Measurements from ENCODE around the gene MAP3K20.
"Not testable (repeated sequence)": the region's sequence is repeated elsewhere in the genome, so short reads cannot be mapped to it uniquely, and the experiment has no call there.

The MAP3K20 gene

DNA sequence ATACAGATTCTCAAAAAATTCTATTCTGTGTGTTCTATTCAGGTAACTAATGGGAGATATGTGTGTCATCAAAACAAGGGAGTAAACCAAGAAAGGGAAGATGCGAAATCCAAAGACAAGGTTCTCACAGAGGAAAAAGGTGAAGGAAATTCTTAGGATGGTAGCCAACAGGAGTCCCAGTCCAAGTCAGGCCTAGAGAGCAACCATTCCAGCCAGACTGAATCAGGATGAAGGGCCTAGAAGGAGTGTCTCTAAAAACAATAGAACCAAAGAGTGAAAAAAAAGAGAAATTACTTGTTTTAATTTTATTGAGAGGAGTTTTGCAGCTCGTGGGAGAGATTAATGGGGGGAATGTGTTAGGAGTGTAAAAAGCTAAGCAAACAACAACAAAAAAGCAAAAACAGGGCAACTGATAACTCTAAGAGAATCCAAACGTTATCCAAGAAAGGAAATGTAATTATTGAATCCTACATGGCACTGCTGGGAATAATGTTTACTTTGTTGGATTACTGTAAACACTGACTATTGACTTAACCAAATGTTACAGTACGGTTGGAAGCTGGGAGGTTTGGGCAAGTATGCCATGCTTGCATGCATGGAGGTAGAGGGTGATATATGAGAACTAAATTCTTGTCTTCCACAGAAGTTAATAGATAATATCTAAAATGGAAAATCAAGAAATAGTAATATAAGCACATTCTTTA lies 12.3 kb downstream of the MAP3K20 start:
- no peak for DNase-seq (ENCODE audit: low read depth)

DNA sequence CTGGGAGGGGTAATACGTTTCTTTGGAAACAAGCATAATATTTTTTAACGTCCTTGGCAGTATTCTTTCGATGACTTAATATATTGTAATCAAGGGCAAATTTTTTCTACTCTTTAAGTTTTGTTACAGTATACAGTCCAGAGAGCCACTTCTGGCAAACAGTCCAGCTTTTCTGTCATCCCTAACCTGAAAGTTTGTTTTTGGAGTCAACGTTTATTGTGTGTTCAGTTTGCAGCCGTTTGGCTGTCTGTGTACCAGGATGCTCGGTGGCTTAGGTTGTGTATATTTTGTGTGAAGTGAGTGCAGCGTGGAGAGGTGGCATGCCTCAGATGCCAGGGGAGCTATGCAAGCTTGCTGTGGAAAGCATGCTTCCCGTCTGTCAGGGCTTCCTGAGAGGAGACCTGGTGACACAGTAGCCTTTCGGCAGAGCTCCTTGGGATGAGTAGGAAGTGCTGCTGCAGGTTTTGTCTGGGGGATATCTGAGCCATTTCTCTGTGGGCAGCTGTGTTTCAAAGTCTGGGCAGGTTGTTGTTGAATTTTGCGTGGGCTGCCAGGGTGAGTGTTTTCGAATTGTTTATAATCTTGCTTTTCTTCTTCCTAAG lies 14.7 kb downstream of the MAP3K20 start:
- peak; percentile 81 for DNase-seq (ENCODE audit: low read depth)

DNA sequence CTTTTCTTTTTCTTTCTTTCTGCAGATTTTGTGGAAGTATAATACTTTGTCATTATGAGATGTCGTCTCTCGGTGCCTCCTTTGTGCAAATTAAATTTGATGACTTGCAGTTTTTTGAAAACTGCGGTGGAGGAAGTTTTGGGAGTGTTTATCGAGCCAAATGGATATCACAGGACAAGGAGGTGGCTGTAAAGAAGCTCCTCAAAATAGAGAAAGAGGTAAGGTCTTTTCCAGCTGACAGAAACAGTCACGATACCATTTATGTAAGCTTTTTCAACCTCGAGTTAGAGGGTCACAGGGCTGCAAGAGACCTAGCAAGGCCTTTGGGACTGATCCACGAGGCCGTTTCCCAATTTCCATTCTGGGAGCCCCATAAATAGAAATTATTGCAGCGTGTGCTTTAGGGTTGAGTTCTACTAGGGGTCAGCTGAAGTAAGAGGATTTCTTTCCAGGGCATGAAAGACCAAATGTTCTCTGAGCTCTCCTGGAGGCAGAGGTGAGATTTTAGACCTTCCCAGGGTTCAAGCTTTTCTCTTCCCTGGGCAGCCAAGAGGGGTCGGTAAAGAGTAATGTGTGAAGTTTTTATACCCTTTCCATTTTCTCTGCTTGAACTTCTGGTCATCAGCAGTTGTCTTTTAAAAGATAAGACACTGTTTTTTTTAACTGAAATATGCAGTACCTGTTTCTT lies 15.5 kb downstream of the MAP3K20 start:
- no peak for DNase-seq (ENCODE audit: low read depth)

DNA sequence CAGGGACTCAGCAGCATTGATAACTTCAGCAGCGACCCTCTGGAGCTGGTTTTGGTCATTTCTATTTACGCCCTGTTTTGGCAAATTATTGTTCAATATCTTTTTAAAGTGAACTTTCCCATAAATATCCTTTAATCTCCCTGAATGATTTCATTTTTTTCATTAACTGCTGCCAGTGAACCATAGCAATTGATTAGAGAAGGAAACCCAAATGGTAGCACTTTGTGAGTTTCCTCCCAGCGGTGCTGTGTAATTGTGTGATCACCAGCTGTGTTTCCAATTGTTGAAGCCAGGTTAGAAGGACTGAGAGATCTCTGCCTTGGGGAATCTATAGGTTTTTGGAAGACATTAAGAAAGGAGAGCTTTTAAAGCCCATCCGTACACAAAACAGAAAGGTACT lies 16.3 kb downstream of the MAP3K20 start:
- DNase-seq (ENCODE audit: low read depth) = no peak

DNA sequence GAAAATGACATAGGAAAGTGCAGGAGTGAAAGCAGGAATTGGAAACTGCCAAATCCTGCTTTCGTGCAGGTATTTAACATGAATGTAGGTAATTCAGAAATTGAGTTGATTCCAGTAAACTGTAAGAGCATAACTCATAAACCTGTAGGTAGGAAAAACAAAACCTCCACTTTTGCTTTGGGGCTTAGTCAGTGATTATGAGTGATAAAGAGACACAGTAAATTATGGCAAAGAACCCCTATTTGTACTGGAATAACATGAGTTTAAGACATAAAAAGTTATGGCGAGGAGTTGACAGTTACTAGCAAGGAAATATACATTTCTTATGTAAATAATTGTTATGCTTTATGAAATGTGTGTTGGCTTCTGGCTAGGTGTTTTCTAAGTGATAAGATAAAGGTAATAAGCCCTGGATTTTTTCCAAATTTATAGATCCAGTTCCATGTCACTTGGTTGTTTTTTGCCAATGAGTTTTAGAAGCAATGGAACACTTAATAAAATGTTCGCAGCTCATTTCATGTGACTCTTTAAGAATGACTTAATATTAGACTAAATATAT lies 17.3 kb downstream of the MAP3K20 start:
- no peak for DNase-seq (ENCODE audit: low read depth)

DNA sequence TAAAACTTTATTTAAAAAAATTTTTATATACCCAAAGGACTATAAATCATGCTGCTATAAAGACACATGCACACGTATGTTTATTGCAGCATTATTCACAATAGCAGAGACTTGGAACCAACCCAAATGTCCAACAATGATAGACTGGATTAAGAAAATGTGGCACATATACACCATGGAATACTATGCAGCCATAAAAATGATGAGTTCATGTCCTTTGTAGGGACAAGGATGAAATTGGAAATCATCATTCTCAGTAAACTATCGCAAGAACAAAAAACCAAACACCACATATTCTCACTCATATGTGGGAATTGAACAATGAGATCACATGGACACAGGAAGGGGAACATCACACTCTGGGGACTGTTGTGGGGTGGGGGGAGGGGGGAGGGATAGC lies 18.0 kb downstream of the MAP3K20 start:
- not testable (repeated sequence) for DNase-seq (ENCODE audit: low read depth)

DNA sequence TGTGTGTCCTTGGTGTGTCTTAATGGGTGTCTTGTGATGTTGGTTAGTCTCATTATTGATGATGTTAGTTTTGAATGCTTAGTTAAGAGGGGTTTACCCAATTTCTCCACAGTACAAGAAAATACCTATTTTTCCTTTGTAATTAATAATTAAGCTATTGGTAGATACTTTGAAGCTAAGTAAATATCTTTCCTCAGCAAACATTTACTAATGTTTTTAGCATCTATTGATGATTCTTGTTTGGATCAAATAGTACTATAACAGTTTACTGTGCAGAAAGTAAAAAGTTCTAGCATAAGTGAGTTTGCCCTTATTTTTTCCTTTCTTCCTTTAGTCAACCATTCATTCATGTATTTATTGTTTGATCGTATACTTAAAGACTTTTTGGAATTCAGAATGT lies 19.1 kb downstream of the MAP3K20 start:
- no peak for DNase-seq (ENCODE audit: low read depth)

DNA sequence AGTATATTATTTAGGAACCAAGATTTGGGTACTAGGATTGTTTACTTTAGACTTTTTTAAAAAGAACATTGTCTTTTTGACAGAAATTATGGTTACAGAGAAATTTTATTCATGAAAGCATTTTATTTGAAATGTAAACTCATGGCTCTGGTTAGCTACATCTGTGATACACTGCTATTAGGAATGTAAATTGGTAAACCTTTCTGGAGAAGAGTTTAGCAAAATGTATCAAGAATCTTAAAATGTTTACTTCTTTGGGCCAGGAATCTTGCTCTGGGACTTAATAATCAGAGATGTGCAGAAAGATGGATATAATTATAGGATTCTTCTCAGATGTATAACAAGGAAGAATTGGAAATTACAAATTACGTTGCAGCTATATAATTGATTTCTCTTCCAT lies 19.7 kb downstream of the MAP3K20 start:
- DNase-seq (ENCODE audit: low read depth) = no peak

DNA sequence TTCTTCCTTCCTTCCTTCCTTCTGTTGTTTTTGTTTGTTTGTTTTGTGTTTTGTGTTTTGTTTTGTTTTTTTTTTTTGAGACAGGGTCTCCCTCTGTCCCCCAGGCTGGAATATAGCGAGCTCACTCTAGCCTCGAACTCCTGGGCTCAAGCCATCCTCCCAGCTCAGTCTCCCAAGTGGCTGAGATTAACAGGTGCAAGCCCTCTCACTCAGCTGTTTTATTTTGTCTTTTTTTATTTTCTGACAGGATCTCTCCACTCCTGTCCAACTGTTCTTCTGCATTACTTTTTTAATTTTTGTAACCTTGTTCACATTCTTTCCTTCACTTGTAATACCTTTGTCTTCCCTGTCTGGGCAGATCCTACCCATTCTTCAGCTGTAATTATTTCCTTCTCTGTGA lies 23.6 kb downstream of the MAP3K20 start:
- DNase-seq (ENCODE audit: low read depth) = no peak

DNA sequence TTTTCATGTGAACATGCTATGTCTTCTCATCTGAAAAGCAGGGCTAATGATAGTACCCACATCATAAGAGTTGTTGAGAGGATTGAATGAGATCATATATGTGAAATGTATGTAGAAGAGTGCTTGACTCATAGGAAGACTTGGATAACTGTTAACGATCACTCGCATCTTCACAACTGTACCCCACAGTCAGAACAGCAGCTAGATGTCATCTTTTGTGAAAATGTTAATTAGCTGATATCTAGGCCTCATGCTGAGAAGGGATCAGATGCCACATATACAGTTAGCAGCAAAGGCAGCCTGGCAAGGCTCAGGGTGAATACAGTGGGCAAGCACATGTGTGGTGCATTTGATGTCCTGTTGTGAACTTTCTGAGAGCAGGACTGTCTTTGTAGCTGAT lies 24.2 kb downstream of the MAP3K20 start:
- DNase-seq (ENCODE audit: low read depth) = no peak

DNA sequence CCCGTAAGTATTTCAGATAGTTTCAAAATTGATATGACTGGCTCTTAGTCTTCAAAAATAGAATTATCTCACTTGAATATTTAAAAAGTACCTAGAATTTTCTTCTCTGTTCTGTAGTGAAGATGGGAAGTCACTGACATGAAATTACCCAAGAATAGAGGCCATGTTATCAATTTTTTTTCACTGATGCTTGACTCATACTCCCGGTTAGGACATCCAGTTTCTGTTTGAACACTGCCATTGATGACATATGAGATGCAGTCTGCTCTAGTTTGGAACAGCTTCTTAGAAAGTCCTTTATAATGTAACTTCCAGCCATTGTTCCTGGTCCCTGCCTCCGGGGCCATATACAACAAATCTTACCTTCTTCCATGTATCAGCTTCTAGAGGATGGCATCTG lies 26.0 kb downstream of the MAP3K20 start:
- DNase-seq (ENCODE audit: low read depth) = no peak

DNA sequence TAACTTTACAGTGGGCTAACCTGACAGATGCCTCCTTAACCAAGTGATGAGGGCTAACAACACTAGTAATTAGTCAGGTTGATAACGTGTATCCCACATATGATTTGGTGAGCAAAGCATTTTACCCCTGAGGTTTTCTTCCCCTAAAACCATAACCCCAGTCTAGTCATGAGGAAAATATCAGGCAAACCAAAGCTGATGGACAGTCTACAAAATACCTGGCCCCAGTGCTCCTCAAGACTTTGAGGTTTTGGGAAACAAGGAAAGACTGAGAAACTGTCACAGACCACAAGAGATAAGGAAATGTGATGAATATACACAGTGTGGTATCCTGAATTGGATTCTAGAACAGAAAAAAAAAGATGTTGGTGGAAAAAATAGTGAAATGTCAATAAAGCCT lies 28.5 kb downstream of the MAP3K20 start:
- DNase-seq (ENCODE audit: low read depth) = no peak

DNA sequence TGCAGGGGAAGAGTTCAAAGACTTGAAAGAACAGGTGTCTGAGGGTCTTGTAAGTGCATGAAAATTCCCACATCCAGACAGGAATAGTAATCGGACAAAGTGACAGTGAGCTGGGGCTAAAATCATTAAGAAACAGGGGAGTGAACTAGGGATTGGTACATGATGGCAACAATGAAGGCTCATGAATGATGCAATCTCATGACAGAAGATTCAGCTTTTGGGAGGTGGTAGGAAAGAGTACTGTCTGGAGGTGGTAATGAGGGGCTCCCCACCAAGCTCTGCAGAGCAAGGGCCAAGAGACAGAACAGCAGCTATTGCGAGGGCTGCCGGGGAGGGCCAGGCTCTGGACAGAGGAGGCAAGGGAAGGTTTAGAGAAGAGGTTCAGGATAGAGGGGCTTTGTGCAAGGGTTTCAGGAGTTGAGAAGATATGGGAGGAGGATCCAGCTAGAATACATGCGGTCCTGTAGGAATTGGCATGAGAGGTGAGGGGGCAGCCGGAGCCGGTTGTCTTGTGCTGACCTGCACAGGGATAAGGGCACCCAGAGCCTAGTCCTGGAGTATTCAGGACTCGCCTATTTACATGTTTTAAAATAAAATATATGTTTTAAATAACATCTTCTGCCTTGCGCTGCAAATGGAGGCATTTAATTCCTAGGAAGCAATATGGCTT lies 31.4 kb downstream of the MAP3K20 start:
- DNase-seq (ENCODE audit: low read depth) = no peak

DNA sequence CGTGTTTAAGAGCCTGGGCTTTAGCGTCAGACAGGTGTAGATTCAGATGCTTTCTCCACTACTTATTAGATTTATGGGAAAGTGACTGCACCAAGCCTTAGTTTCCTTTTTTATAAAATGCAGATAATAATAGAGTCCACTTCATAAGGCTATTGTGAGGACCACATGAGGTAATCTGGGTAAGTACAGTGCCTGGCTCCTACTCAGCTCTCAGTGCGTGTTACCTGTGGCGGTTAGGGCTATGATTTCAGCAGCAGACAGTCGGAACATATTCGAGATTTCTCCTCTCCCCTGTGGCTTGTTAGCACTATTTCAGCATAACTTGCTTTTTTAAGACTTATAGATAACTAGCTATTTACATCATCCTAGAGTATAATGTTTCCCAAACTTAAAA lies 32.0 kb downstream of the MAP3K20 start:
- no peak for DNase-seq (ENCODE audit: low read depth)

DNA sequence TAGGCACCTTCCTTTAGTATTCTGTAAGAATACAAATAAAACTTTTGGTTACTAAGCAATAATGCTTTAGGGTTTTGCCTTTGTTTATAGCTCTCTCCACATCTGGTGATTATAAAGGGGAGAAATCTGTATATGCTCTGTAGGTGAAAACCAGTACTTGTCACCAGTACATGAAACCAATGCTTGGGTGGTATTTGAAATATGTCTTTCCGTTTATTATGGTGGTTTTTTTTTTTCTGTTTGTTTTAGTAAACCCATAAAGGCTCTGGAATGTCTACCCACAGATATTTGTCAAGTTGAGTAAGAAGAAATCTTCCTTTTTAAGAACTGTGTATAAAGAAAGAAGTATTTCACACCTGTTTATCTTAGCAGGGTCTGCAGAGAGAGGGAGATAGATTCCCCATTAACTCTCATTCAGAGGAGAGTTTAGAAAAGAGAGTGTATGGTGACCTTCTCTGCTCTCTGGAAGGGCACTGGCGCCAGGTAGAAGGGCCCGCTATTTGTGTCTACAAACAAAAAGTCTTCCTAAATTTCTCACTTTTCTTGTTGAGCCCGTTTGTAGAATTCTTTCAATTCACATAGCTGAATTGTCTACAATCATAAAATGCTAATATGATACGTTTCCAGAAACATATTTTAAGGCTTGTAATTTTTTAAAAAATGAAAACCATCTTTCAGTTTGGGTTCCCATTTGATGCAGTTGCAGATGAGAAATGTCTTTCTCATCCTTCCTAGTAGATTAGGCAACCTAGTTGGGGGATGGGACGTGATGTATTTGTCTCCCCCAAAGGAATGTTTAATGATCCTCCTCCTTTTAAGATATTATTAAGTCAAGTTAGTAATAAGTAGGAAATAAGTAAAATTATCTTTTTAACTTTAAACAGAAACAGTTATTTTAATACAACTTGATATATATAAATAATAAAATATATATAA lies 33.9 kb downstream of the MAP3K20 start:
- DNase-seq (ENCODE audit: low read depth) = peak; percentile 91

DNA sequence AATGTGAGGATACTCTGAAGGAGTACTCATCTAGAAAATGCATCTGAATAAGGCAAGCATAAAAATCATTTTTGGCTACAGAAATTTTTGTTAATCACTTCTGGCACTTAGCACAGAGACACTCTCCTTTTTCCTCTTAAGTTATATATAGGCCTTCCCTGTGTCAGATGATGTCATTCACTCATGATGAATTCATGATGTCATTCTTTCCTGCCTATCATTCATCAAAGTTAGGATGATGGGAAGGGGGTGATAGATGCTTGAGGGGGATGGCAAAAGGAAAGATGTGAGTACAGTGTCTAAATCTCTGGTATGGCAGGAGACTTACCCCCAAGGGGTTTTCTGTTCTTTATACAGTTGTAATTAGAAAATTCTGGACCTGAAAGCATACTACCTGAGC lies 42.0 kb downstream of the MAP3K20 start:
- no peak for DNase-seq (ENCODE audit: low read depth)

DNA sequence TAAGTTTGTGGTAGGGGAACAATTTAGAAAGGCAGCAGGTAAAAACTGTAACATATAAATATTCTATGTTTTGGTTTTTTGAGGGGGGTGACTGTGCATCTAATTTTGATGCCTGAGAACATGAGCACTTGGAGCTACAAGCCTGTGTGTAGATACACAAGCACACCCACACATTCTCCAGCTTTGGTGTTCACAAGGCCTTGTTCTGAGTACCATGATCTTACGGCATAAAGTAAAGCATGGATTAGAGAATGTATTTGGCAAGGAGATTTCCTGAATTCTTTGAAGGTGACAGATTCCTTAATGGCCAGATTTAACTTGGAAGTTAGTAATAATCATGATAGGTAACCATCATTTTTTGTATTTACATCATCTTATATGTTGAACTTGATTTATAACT lies 42.7 kb downstream of the MAP3K20 start:
- no peak for DNase-seq (ENCODE audit: low read depth)

DNA sequence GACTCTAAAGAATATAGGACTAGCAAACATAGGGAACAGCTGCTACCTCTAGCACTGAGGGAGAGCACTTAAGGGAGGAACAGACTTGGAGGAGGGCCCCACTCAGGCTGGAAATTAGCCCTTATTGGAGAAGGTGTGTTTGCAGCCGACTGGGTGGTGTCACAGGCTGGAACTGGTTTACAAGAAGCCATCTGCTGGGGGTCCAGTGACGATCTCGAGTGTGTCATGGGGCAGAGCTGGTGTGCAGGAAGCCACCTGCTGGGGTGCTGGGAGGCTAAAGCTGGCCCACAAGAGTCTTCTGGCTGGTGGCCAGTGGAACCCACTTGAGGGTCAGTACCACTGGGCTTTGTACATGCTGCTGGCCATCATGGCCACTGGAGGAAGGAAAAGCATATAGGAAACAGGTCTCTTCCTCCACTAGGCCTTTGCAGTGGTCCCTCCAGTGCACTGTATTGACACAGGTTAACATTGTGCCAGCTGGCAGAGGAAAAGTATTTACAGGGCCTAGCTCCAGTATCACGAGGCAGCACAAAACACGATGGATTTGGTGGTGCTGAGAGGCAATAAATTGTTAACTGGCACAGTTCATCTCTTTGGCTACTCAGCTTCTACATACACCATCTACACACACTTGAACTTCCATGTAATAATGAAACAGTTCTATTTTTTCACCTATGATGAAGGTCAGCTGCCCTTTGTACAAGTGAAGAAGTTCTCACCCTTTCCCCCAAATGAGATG lies 43.6 kb downstream of the MAP3K20 start:
- DNase-seq (ENCODE audit: low read depth) = no peak

DNA sequence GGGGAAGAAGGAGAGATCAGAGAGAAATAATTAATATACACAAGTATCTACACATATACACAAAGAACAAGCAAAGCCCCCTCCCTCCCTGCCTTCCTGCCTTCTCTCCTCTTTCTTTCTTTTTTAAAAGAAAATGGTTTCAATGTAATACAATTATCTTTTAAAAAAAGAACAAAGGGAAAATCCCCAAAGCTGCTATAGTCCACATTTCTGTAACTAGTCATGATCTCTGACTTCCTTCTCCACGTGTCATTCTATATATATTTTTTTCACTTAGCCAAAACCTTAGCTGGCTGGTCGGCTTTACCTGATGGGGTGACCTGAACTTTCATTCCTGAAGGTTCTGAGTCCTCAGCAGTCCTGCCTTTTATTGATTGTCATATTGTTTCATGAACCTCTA lies 44.3 kb downstream of the MAP3K20 start:
- DNase-seq (ENCODE audit: low read depth) = no peak

DNA sequence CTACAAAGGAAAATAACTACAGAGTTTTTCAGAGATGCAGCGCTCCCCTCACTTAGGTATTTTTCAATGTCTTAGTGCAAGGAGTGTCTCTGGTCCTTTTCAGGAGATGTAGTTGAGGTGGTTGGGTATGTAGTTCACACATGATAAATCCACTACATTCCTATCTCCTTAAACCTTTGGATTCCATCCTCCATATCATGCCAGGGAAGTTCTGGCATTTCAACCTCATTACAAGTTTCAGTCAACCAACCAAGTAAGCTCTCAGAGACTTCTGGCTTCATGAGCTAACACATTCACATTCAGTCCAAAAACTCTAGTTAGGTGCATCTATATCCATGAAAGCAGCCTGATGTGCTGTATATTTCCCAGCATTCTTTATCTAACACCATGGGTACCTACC lies 47.3 kb downstream of the MAP3K20 start:
- peak; percentile 73 for DNase-seq (ENCODE audit: low read depth)

DNA sequence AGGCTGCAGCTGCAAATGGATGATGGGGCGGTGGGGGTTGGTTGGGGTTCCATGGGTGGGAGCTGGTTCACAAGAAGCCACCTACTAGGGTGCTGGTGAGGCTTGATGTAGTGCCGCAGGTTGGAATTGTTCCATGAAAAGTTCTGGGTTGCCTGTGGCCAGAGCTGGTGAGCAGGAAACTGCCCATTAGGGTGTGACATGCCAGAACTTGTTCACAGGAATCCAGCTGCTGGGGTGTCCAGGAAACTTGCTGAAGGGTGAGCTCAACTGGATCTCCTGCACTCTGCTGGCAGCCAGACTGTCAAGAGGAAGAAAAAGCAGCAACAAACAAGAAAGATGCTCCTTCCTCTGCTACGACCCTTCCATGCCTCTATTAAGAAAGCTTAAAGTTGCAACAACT lies 48.8 kb downstream of the MAP3K20 start:
- DNase-seq (ENCODE audit: low read depth) = peak; percentile 76

All from EH (cell line).